GM12878 (cell line): ENCODE data around the gene MGMT. TPM values are rescaled to one million over a fixed set of nuclear protein-coding genes. Genes with fewer than 3 reads are reported as not detected.

ENCODE experiments used
- ATAC-seq: fragments of 200-7000 bp; cut with Tn5 transposase; 3 replicates; pipeline ENCODE4 v1.9.1; 2020; ENCODE audit warnings: mild to moderate bottlenecking, moderate library complexity
- BruUV-seq: library from RNA; stranded (reverse); fragments of 400-500 nt; replicated peaks from 2 replicates; lab custom pipeline; 2021; lab: Mats Ljungman, UMichigan
- CTCF ChIA-PET: fragments of 300-600 bp; sonication (Branson Sonifier 250); formaldehyde crosslinking; extraction: SDS; loops from one replicate; lab custom pipeline; 2021; ENCODE audit warnings: inconsistent platforms; lab: Yijun Ruan, JAX
- POLR2A ChIA-PET: fragments of 350-600 bp; formaldehyde crosslinking; extraction: SDS; loops from one replicate; lab custom pipeline; 2021; ENCODE audit warnings: inconsistent platforms; lab: Charles Lee
- RAD21 ChIA-PET: fragments of 300-600 bp; sonication (Branson Sonifier 250); formaldehyde crosslinking; loops from one replicate; lab custom pipeline; 2023; ENCODE audit warnings: antibody characterized with exemption; ENCODE audit not compliant: unreplicated experiment; lab: Charles Lee
- SMC1A ChIA-PET: fragments of 300-600 bp; sonication (Branson Sonifier 250); formaldehyde crosslinking; loops from one replicate; lab custom pipeline; 2023; ENCODE audit not compliant: unreplicated experiment, uncharacterized antibody; lab: Charles Lee
- DNase-seq: peaks from one replicate; pipeline ENCODE4 v3.0.0-alpha.2; 2011; ENCODE audit warnings: low read depth, low spot score
- FAIRE-seq: peaks from 3 replicates; lab custom pipeline; 2011; peaks lifted over from hg19 to GRCh38; lab: Jason Lieb, UNC
- H2AFZ ChIP-seq: 2 replicates; pipeline ENCODE4 v1.6.0; 2011; ENCODE audit warnings: low read depth, low read length, control low read depth; ENCODE audit not compliant: control insufficient read depth
- H3K27ac ChIP-seq: 2 replicates; pipeline ENCODE4 v1.5.1; 2011; ENCODE audit warnings: control low read depth; ENCODE audit not compliant: control insufficient read depth, insufficient read depth
- H3K27me3 ChIP-seq, 2 experiments: replicated peaks in 1 of 2; 2 replicates each; pipeline versions ENCODE4 v1.6.0 to v1.6.1; 2011; ENCODE audit warnings: low read length in 1 of 2; ENCODE audit not compliant: control insufficient read depth in 2 of 2, insufficient read depth in 2 of 2
- H3K36me3 ChIP-seq, 2 experiments: 2 replicates each; pipeline ENCODE4 v1.5.1; 2011; ENCODE audit warnings: low read length in 1 of 2; ENCODE audit not compliant: control insufficient read depth in 2 of 2, insufficient read depth in 2 of 2
- H3K4me1 ChIP-seq: 2 replicates; pipeline ENCODE4 v1.6.1; 2011; ENCODE audit warnings: mild to moderate bottlenecking, low read length, moderate library complexity, mixed read lengths; ENCODE audit not compliant: control insufficient read depth, insufficient read depth
- H3K4me2 ChIP-seq: 2 replicates; pipeline ENCODE4 v1.6.0; 2011; ENCODE audit warnings: control low read depth; ENCODE audit not compliant: control insufficient read depth, insufficient read depth
- H3K4me3 ChIP-seq: fragments of 200-600 bp; sonication (generic); 2 replicates; pipeline ENCODE4 v1.5.1; 2016
- H3K79me2 ChIP-seq: 2 replicates; pipeline ENCODE4 v1.6.0; 2011; ENCODE audit warnings: low read length; ENCODE audit not compliant: control insufficient read depth, insufficient read depth
- H3K9ac ChIP-seq: 2 replicates; pipeline ENCODE4 v1.8.0; 2011; ENCODE audit warnings: low read length, control low read depth, mixed read lengths; ENCODE audit not compliant: control insufficient read depth, insufficient read depth
- H3K9me3 ChIP-seq: replicated peaks from 3 replicates; pipeline ENCODE4 v1.5.1; 2011; ENCODE audit warnings: mild to moderate bottlenecking, low read length; ENCODE audit not compliant: control insufficient read depth, insufficient read depth
- H4K20me1 ChIP-seq: 2 replicates; pipeline ENCODE4 v1.6.0; 2011; ENCODE audit not compliant: control insufficient read depth, insufficient read depth
- CHD4 ChIP-seq: fragments of 200-600 bp; sonication (generic); IDR thresholded peaks from 2 replicates; pipeline ENCODE4 v1.6.1; 2016; ENCODE audit warnings: mild to moderate bottlenecking
- EGR1 ChIP-seq, 2 experiments: IDR thresholded peaks; 1 replicate in 1 of 2; 2 replicates in 1 of 2; pipeline ENCODE4 v1.6.1; 2011 to 2012; ENCODE audit warnings: low read depth in 2 of 2, low read length in 2 of 2, borderline replicate concordance in 1 of 2, mild to moderate bottlenecking in 1 of 2, moderate library complexity in 1 of 2
- GATAD2B ChIP-seq: fragments of 450-650 bp; conservative IDR thresholded peaks from 2 replicates; pipeline ENCODE4 v1.6.1; 2017; ENCODE audit warnings: low read depth, mild to moderate bottlenecking, moderate library complexity
- HDAC2 ChIP-seq: fragments of 200-600 bp; sonication (generic); IDR thresholded peaks from 2 replicates; pipeline ENCODE4 v1.6.1; 2017
- IKZF1 ChIP-seq: fragments of 450-650 bp; conservative IDR thresholded peaks from 2 replicates; pipeline ENCODE4 v1.6.1; 2017; ENCODE audit warnings: antibody characterized with exemption, mild to moderate bottlenecking
- JUND ChIP-seq: IDR thresholded peaks from 2 replicates; pipeline ENCODE4 v1.6.1; 2012; ENCODE audit warnings: low read depth, mild to moderate bottlenecking, low read length, improper control_type of control experiment, moderate library complexity
- NR2C2 ChIP-seq: IDR thresholded peaks from 2 replicates; pipeline ENCODE4 v1.6.1; 2011; ENCODE audit warnings: borderline replicate concordance, low read depth; ENCODE audit not compliant: control insufficient read depth, insufficient read length
- PML ChIP-seq: IDR thresholded peaks from 2 replicates; pipeline ENCODE4 v1.6.1; 2012; ENCODE audit warnings: low read length, inconsistent platforms
- SMAD1 ChIP-seq: fragments of 450-650 bp; IDR thresholded peaks from 2 replicates; pipeline ENCODE4 v1.6.1; 2018; ENCODE audit warnings: mild to moderate bottlenecking, low read depth; ENCODE audit not compliant: partially characterized antibody
- WRNIP1 ChIP-seq: IDR thresholded peaks from 2 replicates; pipeline ENCODE4 v1.6.1; 2011; ENCODE audit warnings: low read depth, low read length, improper control_type of control experiment, borderline replicate concordance
- WGBS: methylation state at CpG from one replicate; pipeline ENCODE4 v1.1.6; 2016; ENCODE audit warnings: low lambda C conversion rate; ENCODE audit not compliant: insufficient replicate concordance, insufficient coverage; ENCODE audit errors: missing lambda C conversion rate; 5-methylcytosine and 5-hydroxymethylcytosine counted together
- in situ Hi-C: fragments of 300-500 bp; cut with MboI; formaldehyde crosslinking; loops from 9 replicates; pipeline ENCODE4 v1.14.3; 2018; ENCODE audit warnings: mixed read lengths
- intact Hi-C: fragments of 100-400 bp; cut with micrococcal nuclease; formaldehyde crosslinking; loops from one replicate; pipeline ENCODE4 v1.14.2; 2022; ENCODE audit not compliant: unreplicated experiment
- polyA plus RNA-seq, 11 experiments: library from polyadenylated mRNA; depleted of rRNA in 4 of 11; unstranded in 6 of 11; stranded (reverse) in 5 of 11; fragments of >200 nt; fragmentation: Nextera tagmentation in 4 of 11; fragmentation: Illumina TruSeq in 1 of 11; extraction: Ambion mirVana in 4 of 11; extraction: Trizol in 1 of 11; gene quantifications; 1 replicate in 1 of 11; 2 replicates in 10 of 11; pipeline versions ENCODE4 v1.2.1 to v1.2.3, GENCODE V29; 2011 to 2016; ENCODE audit warnings: inconsistent platforms in 2 of 11, missing spikeins in 2 of 11, low read depth in 1 of 11
- total RNA-seq, 4 experiments: library from RNA; depleted of rRNA in 3 of 4; stranded (reverse); fragments of >200 nt in 3 of 4; fragmentation: Illumina TruSeq in 1 of 4; extraction: Trizol in 1 of 4; gene quantifications; 2 replicates each; pipeline versions ENCODE4 v1.2.1 to v1.2.3, GENCODE V29; 2013 to 2021
- TF ChIP-seq, protein P1 (sequence below): fragments of 450-650 bp; IDR thresholded peaks from 2 replicates; pipeline ENCODE4 v1.6.1; 2018; ENCODE audit warnings: mild to moderate bottlenecking, low read depth, moderate library complexity; ENCODE audit not compliant: partially characterized antibody
- TF ChIP-seq, protein P2 (sequence below): fragments of 450-650 bp; IDR thresholded peaks from 2 replicates; pipeline ENCODE4 v1.6.1; 2017; ENCODE audit warnings: antibody characterized with exemption, mild to moderate bottlenecking, moderate library complexity
- TF ChIP-seq, protein P3 (sequence below): IDR thresholded peaks from 2 replicates; pipeline ENCODE4 v1.6.1; 2011; ENCODE audit warnings: mild to moderate bottlenecking, low read depth, low read length, moderate library complexity; ENCODE audit not compliant: insufficient replicate concordance
- TF ChIP-seq, protein P4 (sequence below): fragments of 450-650 bp; conservative IDR thresholded peaks from 2 replicates; pipeline ENCODE4 v1.6.1; 2017; ENCODE audit warnings: mild to moderate bottlenecking, moderate library complexity

MGMT gene
- total and polyA plus RNA-seq, 10 of the 15 experiments (the other 5 are each of a cell fraction or from before 2014, with no cell fraction given) = 0.16 to 24.2 (median 13.3) TPM

DNA sequence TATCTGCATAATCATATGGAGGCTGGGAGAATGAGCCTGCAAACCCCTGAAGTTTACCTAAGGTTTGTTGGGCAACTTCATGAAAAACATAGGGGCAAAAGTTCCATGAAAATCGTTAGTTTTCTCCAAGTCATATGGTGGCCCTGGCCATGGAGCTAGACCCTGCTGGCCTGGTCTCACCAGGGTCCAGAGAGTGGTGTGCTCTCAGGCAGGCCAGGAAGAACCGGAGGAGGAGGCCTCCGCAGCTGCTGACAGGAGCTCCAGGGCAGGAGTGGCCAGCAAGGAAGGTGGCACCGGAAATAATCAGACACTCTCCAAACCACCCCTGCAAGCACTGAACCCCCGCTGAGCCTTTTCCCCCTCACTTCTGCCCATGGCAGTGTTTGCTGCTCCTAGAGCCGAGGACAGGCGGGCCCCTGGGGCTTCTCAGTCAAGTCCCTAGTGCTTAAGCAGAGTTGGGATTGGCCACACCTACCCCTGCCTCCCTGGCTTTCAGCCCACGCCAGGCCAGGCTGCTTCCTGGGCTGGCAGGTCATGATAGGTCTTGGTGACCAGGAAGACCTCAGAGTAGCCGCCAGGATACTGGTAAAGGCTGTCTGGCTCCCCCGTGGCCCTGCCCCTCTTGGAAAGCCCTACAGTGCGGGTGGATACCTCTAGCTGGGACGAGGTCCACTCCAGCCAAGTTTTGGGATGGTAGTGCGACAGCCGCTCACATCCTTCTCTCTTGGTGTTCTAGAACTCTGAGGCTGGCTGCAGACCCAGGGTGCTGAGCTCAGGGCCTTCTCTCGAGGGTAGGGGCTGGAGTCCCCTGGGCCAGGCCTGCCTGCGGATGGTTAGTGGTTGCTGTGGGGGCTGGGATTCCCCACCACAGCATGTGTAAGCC lies 242.8 kb downstream of the MGMT start:
- Histone ChIP-seq H3K36me3 (no peaks in the 10 kb centered on the region), H2AFZ (no peak overlapping the region), H3K4me2 (no peak overlapping the region), H3K4me3 (no peak overlapping the region), H3K27ac (no peak overlapping the region), H3K27me3 (no peaks in the 10 kb centered on the region), H3K79me2 (no peaks in the 10 kb centered on the region), H3K9ac (no peak overlapping the region), H3K4me1 (no peaks in the 10 kb centered on the region), H4K20me1 (no peaks in the 10 kb centered on the region), H3K9me3 (no peaks in the 10 kb centered on the region)
- RAD21 ChIA-PET = no interaction called here
- WGBS = 87% methylated on average over 15 of the region's 16 CpGs
- no TSS peak for BruUV-seq
- intact Hi-C loops = no loop called here
- SMC1A ChIA-PET = no interaction called here
- FAIRE-seq (no peak), ATAC-seq (no peak), DNase-seq (no peak)
- POLR2A ChIA-PET = no interaction called here
- CTCF ChIA-PET = no interaction called here
- in situ Hi-C loops = no loop called here
- TF ChIP-seq PML (no peak), HDAC2 (no peak), JUND (no peak), EGR1 (IDR thresholded peaks at IDR 0.05; ENCODE audit: borderline replicate concordance in 1 of 2, low read depth in 2 of 2, low read length in 2 of 2) (no peak), IKZF1 (no peak), CHD4 (no peak), GATAD2B (no peak), SMAD1 (no peak), WRNIP1 (no peak), NR2C2 (no peak)
- TF ChIP-seq, protein P1, sequence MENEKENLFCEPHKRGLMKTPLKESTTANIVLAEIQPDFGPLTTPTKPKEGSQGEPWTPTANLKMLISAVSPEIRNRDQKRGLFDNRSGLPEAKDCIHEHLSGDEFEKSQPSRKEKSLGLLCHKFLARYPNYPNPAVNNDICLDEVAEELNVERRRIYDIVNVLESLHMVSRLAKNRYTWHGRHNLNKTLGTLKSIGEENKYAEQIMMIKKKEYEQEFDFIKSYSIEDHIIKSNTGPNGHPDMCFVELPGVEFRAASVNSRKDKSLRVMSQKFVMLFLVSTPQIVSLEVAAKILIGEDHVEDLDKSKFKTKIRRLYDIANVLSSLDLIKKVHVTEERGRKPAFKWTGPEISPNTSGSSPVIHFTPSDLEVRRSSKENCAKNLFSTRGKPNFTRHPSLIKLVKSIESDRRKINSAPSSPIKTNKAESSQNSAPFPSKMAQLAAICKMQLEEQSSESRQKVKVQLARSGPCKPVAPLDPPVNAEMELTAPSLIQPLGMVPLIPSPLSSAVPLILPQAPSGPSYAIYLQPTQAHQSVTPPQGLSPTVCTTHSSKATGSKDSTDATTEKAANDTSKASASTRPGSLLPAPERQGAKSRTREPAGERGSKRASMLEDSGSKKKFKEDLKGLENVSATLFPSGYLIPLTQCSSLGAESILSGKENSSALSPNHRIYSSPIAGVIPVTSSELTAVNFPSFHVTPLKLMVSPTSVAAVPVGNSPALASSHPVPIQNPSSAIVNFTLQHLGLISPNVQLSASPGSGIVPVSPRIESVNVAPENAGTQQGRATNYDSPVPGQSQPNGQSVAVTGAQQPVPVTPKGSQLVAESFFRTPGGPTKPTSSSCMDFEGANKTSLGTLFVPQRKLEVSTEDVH = no peak
- TF ChIP-seq, protein P2, sequence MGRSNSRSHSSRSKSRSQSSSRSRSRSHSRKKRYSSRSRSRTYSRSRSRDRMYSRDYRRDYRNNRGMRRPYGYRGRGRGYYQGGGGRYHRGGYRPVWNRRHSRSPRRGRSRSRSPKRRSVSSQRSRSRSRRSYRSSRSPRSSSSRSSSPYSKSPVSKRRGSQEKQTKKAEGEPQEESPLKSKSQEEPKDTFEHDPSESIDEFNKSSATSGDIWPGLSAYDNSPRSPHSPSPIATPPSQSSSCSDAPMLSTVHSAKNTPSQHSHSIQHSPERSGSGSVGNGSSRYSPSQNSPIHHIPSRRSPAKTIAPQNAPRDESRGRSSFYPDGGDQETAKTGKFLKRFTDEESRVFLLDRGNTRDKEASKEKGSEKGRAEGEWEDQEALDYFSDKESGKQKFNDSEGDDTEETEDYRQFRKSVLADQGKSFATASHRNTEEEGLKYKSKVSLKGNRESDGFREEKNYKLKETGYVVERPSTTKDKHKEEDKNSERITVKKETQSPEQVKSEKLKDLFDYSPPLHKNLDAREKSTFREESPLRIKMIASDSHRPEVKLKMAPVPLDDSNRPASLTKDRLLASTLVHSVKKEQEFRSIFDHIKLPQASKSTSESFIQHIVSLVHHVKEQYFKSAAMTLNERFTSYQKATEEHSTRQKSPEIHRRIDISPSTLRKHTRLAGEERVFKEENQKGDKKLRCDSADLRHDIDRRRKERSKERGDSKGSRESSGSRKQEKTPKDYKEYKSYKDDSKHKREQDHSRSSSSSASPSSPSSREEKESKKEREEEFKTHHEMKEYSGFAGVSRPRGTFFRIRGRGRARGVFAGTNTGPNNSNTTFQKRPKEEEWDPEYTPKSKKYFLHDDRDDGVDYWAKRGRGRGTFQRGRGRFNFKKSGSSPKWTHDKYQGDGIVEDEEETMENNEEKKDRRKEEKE = no peak
- TF ChIP-seq, protein P3, sequence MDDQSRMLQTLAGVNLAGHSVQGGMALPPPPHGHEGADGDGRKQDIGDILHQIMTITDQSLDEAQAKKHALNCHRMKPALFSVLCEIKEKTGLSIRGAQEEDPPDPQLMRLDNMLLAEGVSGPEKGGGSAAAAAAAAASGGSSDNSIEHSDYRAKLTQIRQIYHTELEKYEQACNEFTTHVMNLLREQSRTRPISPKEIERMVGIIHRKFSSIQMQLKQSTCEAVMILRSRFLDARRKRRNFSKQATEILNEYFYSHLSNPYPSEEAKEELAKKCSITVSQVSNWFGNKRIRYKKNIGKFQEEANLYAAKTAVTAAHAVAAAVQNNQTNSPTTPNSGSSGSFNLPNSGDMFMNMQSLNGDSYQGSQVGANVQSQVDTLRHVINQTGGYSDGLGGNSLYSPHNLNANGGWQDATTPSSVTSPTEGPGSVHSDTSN = no peak
- TF ChIP-seq, protein P4, sequence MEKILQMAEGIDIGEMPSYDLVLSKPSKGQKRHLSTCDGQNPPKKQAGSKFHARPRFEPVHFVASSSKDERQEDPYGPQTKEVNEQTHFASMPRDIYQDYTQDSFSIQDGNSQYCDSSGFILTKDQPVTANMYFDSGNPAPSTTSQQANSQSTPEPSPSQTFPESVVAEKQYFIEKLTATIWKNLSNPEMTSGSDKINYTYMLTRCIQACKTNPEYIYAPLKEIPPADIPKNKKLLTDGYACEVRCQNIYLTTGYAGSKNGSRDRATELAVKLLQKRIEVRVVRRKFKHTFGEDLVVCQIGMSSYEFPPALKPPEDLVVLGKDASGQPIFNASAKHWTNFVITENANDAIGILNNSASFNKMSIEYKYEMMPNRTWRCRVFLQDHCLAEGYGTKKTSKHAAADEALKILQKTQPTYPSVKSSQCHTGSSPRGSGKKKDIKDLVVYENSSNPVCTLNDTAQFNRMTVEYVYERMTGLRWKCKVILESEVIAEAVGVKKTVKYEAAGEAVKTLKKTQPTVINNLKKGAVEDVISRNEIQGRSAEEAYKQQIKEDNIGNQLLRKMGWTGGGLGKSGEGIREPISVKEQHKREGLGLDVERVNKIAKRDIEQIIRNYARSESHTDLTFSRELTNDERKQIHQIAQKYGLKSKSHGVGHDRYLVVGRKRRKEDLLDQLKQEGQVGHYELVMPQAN = no peak
